HG03175 (cell line): Measurements from ENCODE around the gene NPFF.
"Not testable (repeated sequence)": the region's sequence is repeated elsewhere in the genome, so short reads cannot be mapped to it uniquely, and the experiment has no call there.

Source experiments
- ATAC-seq: cut with Tn5 transposase; IDR thresholded peaks from one replicate; pipeline ENCODE4 v1.9.1; 2021; ENCODE audit warnings: mild to moderate bottlenecking, moderate library complexity; ENCODE audit not compliant: unreplicated experiment

NPFF gene

GRCh38 chr12:53506881-53507602, at the start of gene NPFF:
Gene NPFF (minus strand): TSS chr12:53507484. CDS start chr12:53507474, 10 bp downstream.
- ATAC-seq = no peak

- no peak for ATAC-seq
Measured at GRCh38 chr12:53552361-53553327, 45.4 kb upstream of the NPFF start.

GRCh38 chr12:53551889-53552291, 44.6 kb upstream of the NPFF start:
- ATAC-seq = no peak

DNA sequence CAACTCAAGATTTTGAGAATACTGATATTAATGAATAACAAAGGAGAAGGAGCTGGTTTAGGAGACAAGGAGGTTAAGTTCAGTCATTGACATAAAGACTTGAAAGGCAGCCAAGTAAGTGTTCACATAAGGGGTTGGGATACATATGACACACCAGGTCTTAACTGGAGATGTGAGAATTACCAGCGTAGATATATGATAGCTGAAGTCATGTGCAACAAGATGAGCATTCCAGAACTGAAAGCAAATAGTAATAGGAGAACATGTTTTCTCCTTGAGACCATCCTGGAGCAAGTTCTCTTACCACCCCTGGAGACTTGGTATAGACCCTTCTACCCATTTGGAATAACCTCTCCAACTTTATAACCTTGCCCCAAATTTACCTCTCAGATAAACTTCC, 43.3 kb upstream of the NPFF start:
- no peak for ATAC-seq

GRCh38 chr12:53550131-53550530, 42.8 kb upstream of the NPFF start:
- not testable (repeated sequence) for ATAC-seq

DNA sequence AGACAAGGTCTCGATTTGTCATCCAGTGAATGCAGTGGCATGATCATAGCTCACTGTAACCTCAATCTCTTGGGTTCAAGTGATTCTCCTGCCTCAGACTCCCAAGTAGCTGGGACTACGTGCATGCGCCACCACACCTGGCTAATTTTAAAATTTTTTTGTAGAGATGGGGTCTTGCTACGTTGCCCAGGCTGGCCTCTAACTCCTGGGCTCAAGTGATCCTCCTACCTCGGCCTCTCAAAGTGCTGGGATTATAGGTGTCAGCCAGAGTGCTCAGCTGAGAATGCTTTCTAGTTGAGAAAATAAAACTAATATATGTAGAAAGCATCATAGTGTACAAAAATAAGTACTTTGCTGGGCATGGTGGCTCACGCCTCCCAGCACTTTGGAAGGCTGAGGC, 41.1 kb upstream of the NPFF start:
- ATAC-seq = not testable (repeated sequence)

GRCh38 chr12:53543539-53543938, 36.3 kb upstream of the NPFF start:
- no peak for ATAC-seq

- ATAC-seq = no peak
Measured at GRCh38 chr12:53539526-53539925, 32.2 kb upstream of the NPFF start.

GRCh38 chr12:53538209-53538689, 31.0 kb upstream of the NPFF start:
- ATAC-seq = no peak

GRCh38 chr12:53536962-53537361, 29.7 kb upstream of the NPFF start:
- no peak for ATAC-seq

- ATAC-seq = no peak
Measured at GRCh38 chr12:53533471-53533870, 26.2 kb upstream of the NPFF start.

DNA sequence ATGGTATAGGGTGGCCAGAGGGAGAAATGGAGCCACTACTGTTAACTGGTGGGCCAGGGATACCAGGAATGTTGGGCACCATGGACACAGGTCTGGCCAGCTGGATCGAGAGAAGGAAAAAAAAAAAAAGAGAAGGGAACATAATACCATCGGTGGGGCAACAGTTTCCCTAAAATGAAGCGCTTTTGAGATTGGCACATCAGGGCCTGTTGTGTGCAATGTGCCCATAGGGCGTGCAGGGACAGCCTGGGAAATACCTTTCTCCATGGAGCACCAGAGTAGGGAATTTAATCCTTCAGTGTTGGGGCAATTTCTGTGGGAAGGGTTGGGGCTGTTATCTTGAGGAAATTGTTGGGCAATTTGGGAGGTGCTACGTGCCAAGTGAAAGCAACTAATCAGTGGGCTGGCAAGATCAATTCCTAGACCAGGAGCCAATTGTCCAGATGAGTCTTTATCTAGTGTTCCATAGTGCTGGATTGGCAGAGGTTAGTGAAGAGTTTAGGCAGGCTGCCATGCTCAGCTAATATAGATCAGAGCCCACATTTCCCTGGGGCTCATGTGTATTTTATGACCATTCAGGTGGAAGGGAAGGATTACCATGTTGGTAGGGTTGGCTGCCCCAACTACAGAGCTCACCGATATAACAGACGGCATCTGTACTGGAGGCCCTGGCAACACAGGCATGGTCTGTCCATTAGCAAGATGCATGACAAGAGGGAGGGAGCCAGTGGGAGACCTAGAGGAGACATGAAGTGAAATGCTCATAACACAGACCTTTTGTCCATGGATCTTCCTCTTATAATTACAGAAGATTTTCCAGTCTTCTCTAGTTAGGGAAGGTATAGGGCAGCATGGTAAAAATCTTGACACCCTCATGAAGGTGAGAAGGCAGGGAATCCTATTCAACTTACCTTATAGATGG, 25.5 kb upstream of the NPFF start:
- no peak for ATAC-seq

DNA sequence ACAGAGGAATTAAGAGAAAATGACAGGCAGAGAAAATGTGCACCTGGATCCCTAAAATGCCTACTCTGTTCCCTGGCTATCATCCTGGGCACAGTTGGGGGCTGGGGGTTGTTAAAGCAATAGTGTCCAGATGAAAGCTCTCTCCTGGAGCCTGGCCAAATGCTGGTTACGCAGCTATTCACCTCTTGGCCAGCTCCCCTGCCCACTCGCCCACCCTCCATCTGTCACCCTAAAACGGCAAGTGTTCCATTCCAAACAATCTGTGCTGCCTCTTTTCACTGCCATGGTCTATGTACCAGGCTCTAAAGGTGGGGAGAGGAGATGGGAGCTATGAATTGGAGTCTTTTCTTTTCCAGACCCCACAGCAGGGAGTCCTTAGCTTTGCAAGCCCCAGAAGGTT, 24.7 kb upstream of the NPFF start:
- no peak for ATAC-seq

GRCh38 chr12:53530920-53531319, 23.6 kb upstream of the NPFF start:
- no peak for ATAC-seq

DNA sequence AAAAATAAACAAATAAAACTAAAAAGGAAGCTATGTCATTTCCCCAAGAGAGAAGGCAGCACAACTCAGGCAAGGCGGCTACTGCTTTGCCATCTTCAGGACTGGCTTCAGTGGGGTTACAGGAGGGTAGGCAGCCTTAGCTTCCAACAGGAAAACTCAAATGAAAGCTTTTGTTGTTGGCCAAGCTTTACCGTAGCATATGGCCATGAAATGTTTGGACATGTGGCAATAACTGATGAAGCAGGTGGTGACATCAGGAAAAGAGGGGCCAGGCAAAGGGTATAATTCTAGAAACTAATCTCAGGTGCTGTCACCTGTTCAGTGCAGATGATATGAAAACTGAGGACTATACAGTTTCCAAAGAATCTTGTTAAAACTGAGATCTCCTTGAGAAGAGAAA, 22.8 kb upstream of the NPFF start:
- no peak for ATAC-seq

DNA sequence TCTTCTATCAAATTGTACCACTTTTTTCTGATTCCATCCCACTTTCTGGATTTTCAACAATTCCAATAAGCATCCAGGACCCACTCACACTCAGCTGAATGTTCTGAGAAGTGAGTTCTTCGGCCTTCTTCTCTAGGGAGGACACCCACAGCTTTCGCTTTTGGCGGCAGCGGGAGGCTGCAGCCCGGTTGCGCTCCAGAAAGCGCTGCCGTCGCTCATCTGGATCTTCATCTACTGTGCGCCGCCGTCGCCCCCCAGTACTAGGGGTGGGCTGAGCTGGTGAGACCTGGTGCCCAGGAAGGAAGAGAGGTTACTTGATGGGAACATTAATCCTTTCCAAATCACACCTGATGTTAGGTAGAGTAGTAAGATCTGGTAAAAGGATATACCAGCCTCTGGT, 17.2 kb upstream of the NPFF start:
- no peak for ATAC-seq

DNA sequence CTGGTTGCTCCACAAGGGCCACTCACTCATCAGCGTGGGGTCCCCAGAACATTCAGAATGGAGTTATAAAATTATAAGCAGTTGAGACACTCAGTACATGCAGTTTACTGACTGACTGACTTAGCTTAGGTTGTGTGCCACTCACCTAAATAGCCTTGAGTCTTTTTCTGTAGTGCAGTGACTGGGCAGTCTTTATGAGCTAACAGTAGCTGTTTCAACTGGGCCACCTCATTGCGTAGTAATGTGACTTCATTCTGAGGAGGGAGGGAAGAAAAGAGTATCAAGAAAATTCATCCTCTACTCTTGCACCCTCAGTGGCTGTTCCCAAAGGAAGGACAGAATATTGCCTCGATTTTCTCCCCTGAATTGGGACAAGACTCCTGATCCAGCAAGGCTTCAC, 15.8 kb upstream of the NPFF start:
- ATAC-seq = no peak

GRCh38 chr12:53518381-53518780, 11.1 kb upstream of the NPFF start:
- ATAC-seq = no peak

DNA sequence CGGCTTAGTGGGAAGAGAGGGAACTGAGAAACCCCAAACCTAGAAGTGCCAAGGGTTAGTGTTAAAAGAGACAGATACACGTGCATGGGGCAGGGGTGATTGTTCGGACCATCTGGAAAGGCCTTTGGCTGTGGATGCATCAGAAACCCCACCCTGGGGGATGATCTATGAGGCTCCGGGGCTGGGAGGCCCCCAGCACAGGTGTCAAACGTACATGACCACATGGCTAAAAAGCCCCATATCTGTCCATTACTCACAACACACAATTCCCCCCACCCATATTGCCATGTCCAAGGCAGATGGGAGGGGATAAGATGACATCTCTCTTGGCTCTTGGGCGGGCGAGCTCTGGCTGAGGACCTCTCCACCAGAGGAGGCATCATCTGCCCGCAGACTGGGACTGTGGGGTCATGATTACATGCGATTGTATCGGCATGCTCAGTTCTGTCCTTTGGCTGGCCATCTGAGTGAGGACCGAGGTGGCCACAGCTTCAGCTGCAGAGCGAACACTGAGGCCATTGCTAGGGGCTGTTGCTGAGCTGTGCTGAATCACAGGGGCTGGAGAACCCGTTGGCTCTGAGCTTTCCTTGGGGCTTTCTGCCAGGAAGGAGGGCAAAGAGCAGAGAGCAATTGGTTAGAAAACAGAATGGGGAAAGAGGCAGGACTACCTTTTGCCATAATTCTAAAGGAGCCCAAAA, 9.6 kb upstream of the NPFF start:
- ATAC-seq = no peak

- no peak for ATAC-seq
Measured at GRCh38 chr12:53515291-53515680, 8.0 kb upstream of the NPFF start.
